ENCODE results near the gene INPP5D.

DNA sequence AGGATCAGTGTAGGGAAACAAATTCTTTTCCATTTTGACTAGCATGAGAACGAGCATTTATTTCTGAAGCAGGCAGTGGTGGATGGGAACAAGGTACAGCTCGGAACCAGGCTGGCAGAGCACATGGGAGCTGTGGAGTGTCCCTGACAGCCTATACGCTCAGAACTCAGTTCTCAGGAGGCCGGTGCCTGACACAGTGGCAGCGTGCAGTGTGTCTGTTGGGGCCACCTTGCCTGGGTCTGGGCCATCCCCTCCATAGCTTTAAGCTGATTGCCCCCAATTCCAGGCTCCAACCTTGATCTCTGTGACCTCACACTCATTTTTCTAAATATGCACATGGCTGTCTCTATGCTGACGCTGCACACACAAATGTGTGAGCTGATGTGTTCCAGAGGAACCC is 136.9 kb downstream of the INPP5D start:
- no peak for TF ChIP-seq EP300 (IDR thresholded peaks at IDR 0.05)
- TF ChIP-seq ZSCAN20 (CRISPR knock-in tag; IDR thresholded peaks at IDR 0.05), result no peak
- TF ChIP-seq, protein P1, sequence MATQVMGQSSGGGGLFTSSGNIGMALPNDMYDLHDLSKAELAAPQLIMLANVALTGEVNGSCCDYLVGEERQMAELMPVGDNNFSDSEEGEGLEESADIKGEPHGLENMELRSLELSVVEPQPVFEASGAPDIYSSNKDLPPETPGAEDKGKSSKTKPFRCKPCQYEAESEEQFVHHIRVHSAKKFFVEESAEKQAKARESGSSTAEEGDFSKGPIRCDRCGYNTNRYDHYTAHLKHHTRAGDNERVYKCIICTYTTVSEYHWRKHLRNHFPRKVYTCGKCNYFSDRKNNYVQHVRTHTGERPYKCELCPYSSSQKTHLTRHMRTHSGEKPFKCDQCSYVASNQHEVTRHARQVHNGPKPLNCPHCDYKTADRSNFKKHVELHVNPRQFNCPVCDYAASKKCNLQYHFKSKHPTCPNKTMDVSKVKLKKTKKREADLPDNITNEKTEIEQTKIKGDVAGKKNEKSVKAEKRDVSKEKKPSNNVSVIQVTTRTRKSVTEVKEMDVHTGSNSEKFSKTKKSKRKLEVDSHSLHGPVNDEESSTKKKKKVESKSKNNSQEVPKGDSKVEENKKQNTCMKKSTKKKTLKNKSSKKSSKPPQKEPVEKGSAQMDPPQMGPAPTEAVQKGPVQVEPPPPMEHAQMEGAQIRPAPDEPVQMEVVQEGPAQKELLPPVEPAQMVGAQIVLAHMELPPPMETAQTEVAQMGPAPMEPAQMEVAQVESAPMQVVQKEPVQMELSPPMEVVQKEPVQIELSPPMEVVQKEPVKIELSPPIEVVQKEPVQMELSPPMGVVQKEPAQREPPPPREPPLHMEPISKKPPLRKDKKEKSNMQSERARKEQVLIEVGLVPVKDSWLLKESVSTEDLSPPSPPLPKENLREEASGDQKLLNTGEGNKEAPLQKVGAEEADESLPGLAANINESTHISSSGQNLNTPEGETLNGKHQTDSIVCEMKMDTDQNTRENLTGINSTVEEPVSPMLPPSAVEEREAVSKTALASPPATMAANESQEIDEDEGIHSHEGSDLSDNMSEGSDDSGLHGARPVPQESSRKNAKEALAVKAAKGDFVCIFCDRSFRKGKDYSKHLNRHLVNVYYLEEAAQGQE (IDR thresholded peaks at IDR 0.05), result no peak
- TF ChIP-seq, protein P2, sequence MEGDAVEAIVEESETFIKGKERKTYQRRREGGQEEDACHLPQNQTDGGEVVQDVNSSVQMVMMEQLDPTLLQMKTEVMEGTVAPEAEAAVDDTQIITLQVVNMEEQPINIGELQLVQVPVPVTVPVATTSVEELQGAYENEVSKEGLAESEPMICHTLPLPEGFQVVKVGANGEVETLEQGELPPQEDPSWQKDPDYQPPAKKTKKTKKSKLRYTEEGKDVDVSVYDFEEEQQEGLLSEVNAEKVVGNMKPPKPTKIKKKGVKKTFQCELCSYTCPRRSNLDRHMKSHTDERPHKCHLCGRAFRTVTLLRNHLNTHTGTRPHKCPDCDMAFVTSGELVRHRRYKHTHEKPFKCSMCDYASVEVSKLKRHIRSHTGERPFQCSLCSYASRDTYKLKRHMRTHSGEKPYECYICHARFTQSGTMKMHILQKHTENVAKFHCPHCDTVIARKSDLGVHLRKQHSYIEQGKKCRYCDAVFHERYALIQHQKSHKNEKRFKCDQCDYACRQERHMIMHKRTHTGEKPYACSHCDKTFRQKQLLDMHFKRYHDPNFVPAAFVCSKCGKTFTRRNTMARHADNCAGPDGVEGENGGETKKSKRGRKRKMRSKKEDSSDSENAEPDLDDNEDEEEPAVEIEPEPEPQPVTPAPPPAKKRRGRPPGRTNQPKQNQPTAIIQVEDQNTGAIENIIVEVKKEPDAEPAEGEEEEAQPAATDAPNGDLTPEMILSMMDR (IDR thresholded peaks at IDR 0.05), result no peak
- TF ChIP-seq MYC (IDR thresholded peaks at IDR 0.05; ENCODE audit: borderline replicate concordance, low read length), result no peak
- no peak for TF ChIP-seq CHD2 (IDR thresholded peaks at IDR 0.05; ENCODE audit: low read length, partially characterized antibody)
- TF ChIP-seq SREBF2 (IDR thresholded peaks at IDR 0.05), result no peak
- no peak for TF ChIP-seq MAZ (IDR thresholded peaks at IDR 0.05; ENCODE audit: borderline replicate concordance, low read depth, low read length)
- no peak for TF ChIP-seq ESRRA (IDR thresholded peaks at IDR 0.05; ENCODE audit: borderline replicate concordance, low read length)
- TF ChIP-seq, protein P3, sequence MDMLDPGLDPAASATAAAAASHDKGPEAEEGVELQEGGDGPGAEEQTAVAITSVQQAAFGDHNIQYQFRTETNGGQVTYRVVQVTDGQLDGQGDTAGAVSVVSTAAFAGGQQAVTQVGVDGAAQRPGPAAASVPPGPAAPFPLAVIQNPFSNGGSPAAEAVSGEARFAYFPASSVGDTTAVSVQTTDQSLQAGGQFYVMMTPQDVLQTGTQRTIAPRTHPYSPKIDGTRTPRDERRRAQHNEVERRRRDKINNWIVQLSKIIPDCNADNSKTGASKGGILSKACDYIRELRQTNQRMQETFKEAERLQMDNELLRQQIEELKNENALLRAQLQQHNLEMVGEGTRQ (IDR thresholded peaks at IDR 0.05), result no peak
- no peak for TF ChIP-seq FOXS1 (CRISPR knock-in tag; IDR thresholded peaks at IDR 0.05)
- TF ChIP-seq, protein P4, sequence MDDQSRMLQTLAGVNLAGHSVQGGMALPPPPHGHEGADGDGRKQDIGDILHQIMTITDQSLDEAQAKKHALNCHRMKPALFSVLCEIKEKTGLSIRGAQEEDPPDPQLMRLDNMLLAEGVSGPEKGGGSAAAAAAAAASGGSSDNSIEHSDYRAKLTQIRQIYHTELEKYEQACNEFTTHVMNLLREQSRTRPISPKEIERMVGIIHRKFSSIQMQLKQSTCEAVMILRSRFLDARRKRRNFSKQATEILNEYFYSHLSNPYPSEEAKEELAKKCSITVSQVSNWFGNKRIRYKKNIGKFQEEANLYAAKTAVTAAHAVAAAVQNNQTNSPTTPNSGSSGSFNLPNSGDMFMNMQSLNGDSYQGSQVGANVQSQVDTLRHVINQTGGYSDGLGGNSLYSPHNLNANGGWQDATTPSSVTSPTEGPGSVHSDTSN (IDR thresholded peaks at IDR 0.05), result no peak
- no peak for TF ChIP-seq KDM1A (IDR thresholded peaks at IDR 0.05; ENCODE audit: low read depth)

All from A549 (cell line).